Measurements from ENCODE around the gene SPATA46. TPM values are rescaled to one million over a fixed set of nuclear protein-coding genes. Genes with fewer than 3 reads are reported as not detected.

The SPATA46 gene
- total RNA-seq, 1 donor from 2014 or later = not detected

DNA sequence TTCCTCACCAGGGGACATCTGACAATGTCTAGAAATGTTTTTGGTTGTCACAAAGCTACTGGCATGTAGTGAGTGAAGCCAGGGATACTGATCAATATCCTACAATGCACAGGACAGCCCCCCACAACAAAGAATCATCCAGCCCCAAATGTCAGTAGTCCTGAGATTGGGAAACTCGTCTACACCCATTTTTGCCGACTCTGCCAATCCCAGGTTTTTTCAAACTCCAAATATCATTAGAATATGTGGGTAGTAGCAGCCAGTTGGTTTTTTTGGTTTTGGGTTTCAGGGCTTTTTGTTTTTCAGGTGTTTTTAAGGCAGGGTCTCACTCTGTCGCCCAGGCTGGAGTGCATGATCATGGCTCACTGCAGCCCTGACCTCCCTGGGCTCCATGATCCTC, 5.9 kb downstream of the SPATA46 start:
- Mint-ChIP-seq H3K9me3 (ENCODE audit: unreplicated experiment) (no peaks in the 10 kb centered on the region), H3K4me3 (ENCODE audit: unreplicated experiment) (no peak overlapping the region), H3K27ac (ENCODE audit: unreplicated experiment) (no peak overlapping the region), H3K36me3 (ENCODE audit: low read depth, unreplicated experiment) (peaks cover 30% of the 10 kb centered on the region), H3K4me1 (ENCODE audit: unreplicated experiment) (no peaks in the 10 kb centered on the region), H3K27me3 (ENCODE audit: unreplicated experiment) (peaks cover 10% of the 10 kb centered on the region)
- DNase-seq (ENCODE audit: low spot score) = no peak
- TF ChIP-seq, protein P1, sequence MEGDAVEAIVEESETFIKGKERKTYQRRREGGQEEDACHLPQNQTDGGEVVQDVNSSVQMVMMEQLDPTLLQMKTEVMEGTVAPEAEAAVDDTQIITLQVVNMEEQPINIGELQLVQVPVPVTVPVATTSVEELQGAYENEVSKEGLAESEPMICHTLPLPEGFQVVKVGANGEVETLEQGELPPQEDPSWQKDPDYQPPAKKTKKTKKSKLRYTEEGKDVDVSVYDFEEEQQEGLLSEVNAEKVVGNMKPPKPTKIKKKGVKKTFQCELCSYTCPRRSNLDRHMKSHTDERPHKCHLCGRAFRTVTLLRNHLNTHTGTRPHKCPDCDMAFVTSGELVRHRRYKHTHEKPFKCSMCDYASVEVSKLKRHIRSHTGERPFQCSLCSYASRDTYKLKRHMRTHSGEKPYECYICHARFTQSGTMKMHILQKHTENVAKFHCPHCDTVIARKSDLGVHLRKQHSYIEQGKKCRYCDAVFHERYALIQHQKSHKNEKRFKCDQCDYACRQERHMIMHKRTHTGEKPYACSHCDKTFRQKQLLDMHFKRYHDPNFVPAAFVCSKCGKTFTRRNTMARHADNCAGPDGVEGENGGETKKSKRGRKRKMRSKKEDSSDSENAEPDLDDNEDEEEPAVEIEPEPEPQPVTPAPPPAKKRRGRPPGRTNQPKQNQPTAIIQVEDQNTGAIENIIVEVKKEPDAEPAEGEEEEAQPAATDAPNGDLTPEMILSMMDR (IDR thresholded peaks at IDR 0.05; ENCODE audit: unreplicated experiment) = no peak

DNA sequence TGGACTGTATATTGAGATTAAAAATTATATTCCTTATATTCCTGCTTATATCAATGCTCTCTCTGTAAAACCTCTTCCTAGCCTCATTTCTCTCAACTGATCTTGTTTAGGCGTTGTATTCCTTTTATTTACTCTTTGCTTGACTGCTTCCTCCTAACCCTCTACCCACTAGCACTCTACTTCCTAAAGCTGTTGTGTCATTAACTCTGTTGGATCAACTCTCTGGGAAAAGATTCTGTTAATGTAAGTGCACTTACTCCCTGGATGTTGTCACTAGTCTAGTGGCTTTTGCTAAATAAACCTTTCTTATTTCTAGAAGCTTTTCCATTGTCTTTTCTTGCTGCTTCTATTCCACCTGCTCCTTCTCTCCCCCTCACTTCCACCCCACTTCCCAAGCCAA, 6.5 kb downstream of the SPATA46 start:
- no peaks in the 10 kb centered on the region for H3K4me1 Mint-ChIP-seq (ENCODE audit: unreplicated experiment)
- TF ChIP-seq, protein P1 (IDR thresholded peaks at IDR 0.05; ENCODE audit: unreplicated experiment) = no peak

DNA sequence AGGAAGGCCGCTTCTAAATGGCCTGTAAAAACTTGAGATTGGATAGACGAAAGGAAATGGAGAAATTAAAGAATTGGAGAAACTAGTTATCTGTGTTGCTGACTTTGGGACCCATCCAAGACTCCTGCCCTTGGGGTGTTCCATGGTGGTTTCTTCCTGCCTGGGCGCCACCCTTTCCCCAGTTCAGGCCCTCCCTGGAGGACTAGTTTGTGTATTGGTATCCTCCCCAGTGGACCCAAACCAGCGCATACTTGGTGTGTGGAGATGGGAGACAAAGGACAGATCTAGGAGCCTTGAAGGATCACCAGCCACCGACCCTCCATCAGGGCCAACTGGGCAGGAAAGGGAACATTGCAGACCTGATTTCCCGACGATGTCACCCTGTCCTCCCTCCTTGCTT, 7.1 kb downstream of the SPATA46 start:
- H3K27me3 Mint-ChIP-seq (ENCODE audit: unreplicated experiment) = peaks cover 9% of the 10 kb centered on the region
- DNase-seq (ENCODE audit: low spot score) = no peak
- H3K9me3 Mint-ChIP-seq (ENCODE audit: unreplicated experiment) = no peaks in the 10 kb centered on the region
- H3K4me1 Mint-ChIP-seq (ENCODE audit: unreplicated experiment) = no peaks in the 10 kb centered on the region
- no peak overlapping the region for H3K4me3 Mint-ChIP-seq (ENCODE audit: unreplicated experiment)
- TF ChIP-seq, protein P1 (IDR thresholded peaks at IDR 0.05; ENCODE audit: unreplicated experiment) = no peak
- peaks cover 24% of the 10 kb centered on the region for H3K36me3 Mint-ChIP-seq (ENCODE audit: low read depth, unreplicated experiment)
- H3K27ac Mint-ChIP-seq (ENCODE audit: unreplicated experiment) = no peak overlapping the region

More for the DNA sequence above, 6.5 kb downstream of the SPATA46 start:
- Mint-ChIP-seq H3K27ac (ENCODE audit: unreplicated experiment) (no peak overlapping the region), H3K9me3 (ENCODE audit: unreplicated experiment) (no peaks in the 10 kb centered on the region), H3K36me3 (ENCODE audit: low read depth, unreplicated experiment) (peaks cover 27% of the 10 kb centered on the region), H3K27me3 (ENCODE audit: unreplicated experiment) (peaks cover 9% of the 10 kb centered on the region), H3K4me3 (ENCODE audit: unreplicated experiment) (no peak overlapping the region)
- no peak for DNase-seq (ENCODE audit: low spot score)

DNA sequence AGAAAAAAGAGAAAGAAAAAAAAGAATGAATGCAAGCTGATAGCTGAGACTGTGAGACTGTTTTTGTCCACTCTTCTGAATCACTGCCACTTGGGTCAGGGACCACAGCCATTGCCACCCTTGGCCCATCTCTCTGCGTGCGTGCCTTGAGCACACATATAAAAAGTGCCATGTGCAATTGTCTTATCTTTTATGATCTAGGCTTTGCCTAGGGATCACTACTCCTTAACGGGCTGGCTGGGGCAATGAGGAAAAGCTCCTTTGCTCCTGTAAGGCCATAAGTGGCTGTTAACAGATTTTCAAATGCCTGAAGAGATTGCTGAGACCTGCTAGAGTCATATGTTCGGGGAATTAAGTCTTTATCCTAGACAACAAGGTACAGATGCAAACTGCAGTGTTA, 8.2 kb downstream of the SPATA46 start:
- TF ChIP-seq, protein P1 (IDR thresholded peaks at IDR 0.05; ENCODE audit: unreplicated experiment) = no peak
- no peaks in the 10 kb centered on the region for H3K4me1 Mint-ChIP-seq (ENCODE audit: unreplicated experiment)
- H3K4me3 Mint-ChIP-seq (ENCODE audit: unreplicated experiment) = no peak overlapping the region
- H3K9me3 Mint-ChIP-seq (ENCODE audit: unreplicated experiment) = no peaks in the 10 kb centered on the region
- no peak for DNase-seq (ENCODE audit: low spot score)
- H3K27me3 Mint-ChIP-seq (ENCODE audit: unreplicated experiment) = peaks cover 9% of the 10 kb centered on the region
- no peak overlapping the region for H3K27ac Mint-ChIP-seq (ENCODE audit: unreplicated experiment)
- peaks cover 21% of the 10 kb centered on the region for H3K36me3 Mint-ChIP-seq (ENCODE audit: low read depth, unreplicated experiment)

DNA sequence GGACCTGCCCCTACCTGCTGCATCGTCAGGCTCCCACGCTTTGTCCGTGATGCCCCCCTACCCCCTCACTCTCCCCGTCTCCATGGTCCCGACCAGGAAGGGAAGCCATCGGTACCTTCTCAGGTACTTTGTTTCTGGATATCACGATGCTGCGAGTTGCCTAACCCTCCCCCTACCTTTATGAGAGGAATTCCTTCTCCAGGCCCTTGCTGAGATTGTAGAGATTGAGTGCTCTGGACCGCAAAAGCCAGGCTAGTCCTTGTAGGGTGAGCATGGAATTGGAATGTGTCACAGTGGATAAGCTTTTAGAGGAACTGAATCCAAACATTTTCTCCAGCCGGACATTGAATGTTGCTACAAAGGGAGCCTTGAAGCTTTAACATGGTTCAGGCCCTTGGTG, 8.9 kb downstream of the SPATA46 start:
- H3K27ac Mint-ChIP-seq (ENCODE audit: unreplicated experiment) = no peak overlapping the region
- peaks cover 8% of the 10 kb centered on the region for H3K27me3 Mint-ChIP-seq (ENCODE audit: unreplicated experiment)
- no peak overlapping the region for H3K4me3 Mint-ChIP-seq (ENCODE audit: unreplicated experiment)

More for the DNA sequence above, 8.9 kb downstream of the SPATA46 start:
- no peak for DNase-seq (ENCODE audit: low spot score)
- H3K4me1 Mint-ChIP-seq (ENCODE audit: unreplicated experiment) = no peaks in the 10 kb centered on the region
- H3K9me3 Mint-ChIP-seq (ENCODE audit: unreplicated experiment) = no peaks in the 10 kb centered on the region
- H3K36me3 Mint-ChIP-seq (ENCODE audit: low read depth, unreplicated experiment) = peaks cover 21% of the 10 kb centered on the region
- TF ChIP-seq, protein P1 (IDR thresholded peaks at IDR 0.05; ENCODE audit: unreplicated experiment) = no peak
